ENCODE results near the gene STEAP3. TPM values are rescaled to one million over a fixed set of nuclear protein-coding genes. Genes with fewer than 3 reads are reported as not detected.
A peak's percentile ranks its signal among the peaks of the same experiment; 100 is the strongest.

The STEAP3 gene
- total and polyA plus RNA-seq, 12 donors: 5.0 to 18.2 (median 7.4) TPM

- no peak overlapping the region for H3K4me3 ChIP-seq
- peaks cover 0 to 8% (median 0%) of the 10 kb centered on the region in 9 donors for H3K4me1 ChIP-seq
- peaks cover 0 to 6% (median 0%) of the 10 kb centered on the region in 11 donors for H3K9me3 ChIP-seq
- TF ChIP-seq CTCF (IDR thresholded peaks at IDR 0.05): no peak
- no peak overlapping the region for H3K27ac ChIP-seq
- 92 to 94% methylated on average over 10 of the region's 10 CpGs for WGBS, 2 donors
- intact Hi-C loops (cut with DNase I): no loop called here
- H3K27me3 ChIP-seq: no peaks in the 10 kb centered on the region
- DNase-seq (no peak), ATAC-seq (peak in 1 of 8 donors; percentile 12)
- peaks cover 0 to 41% (median 0%) of the 10 kb centered on the region in 9 donors for H3K36me3 ChIP-seq
Measured at GRCh38 chr2:119250718-119251290, 27.2 kb downstream of the STEAP3 start.

- H3K4me1 ChIP-seq: peaks cover 0 to 16% (median 0%) of the 10 kb centered on the region in 9 donors
- H3K27ac ChIP-seq: no peak overlapping the region
- H3K36me3 ChIP-seq: peaks cover 0 to 34% (median 0%) of the 10 kb centered on the region in 9 donors
- H3K9me3 ChIP-seq: no peaks in the 10 kb centered on the region
- TF ChIP-seq CTCF (IDR thresholded peaks at IDR 0.05): no peak
- no peaks in the 10 kb centered on the region for H3K27me3 ChIP-seq
- WGBS, 2 donors: 97% methylated on average over 5 of the region's 5 CpGs
- H3K4me3 ChIP-seq: no peak overlapping the region
- ATAC-seq (no peak), DNase-seq (no peak)
- intact Hi-C loops (cut with DNase I): no loop called here
Measured at GRCh38 chr2:119251652-119252051, 28.0 kb downstream of the STEAP3 start.

GRCh38 chr2:119252186-119253113 lies 28.8 kb downstream of the STEAP3 start:
- intact Hi-C loops (cut with DNase I): no loop called here
- peaks cover 0 to 17% (median 0%) of the 10 kb centered on the region in 9 donors for H3K4me1 ChIP-seq
- TF ChIP-seq CTCF (IDR thresholded peaks at IDR 0.05): no peak
- no peak overlapping the region for H3K27ac ChIP-seq
- ATAC-seq: no peak
- no peak overlapping the region for H3K4me3 ChIP-seq
- WGBS, 2 donors: 81 to 84% methylated on average over 12 of the region's 12 CpGs
- no peaks in the 10 kb centered on the region for H3K9me3 ChIP-seq
- peaks cover 0 to 27% (median 0%) of the 10 kb centered on the region in 9 donors for H3K36me3 ChIP-seq
- H3K27me3 ChIP-seq: no peaks in the 10 kb centered on the region
- DNase-seq: no peak

GRCh38 chr2:119253114-119253702 lies 29.6 kb downstream of the STEAP3 start:
- Histone ChIP-seq H3K4me3 (no peak overlapping the region), H3K4me1 (peaks cover 0 to 17% (median 0%) of the 10 kb centered on the region in 9 donors), H3K9me3 (no peaks in the 10 kb centered on the region), H3K27me3 (no peaks in the 10 kb centered on the region), H3K27ac (no peak overlapping the region), H3K36me3 (peaks cover 0 to 23% (median 0%) of the 10 kb centered on the region in 9 donors)
- no peak for ATAC-seq
- intact Hi-C loops (cut with DNase I): no loop called here
- no peak for TF ChIP-seq CTCF (IDR thresholded peaks at IDR 0.05)
- no peak for DNase-seq
- 75 to 76% methylated on average over 2 of the region's 2 CpGs for WGBS, 2 donors
